ENCODE data around the gene GFOD2.

Gene GFOD2

GRCh38 chr16:67672306-67672705 is 46.8 kb downstream of the GFOD2 start:
- DNase-seq (ENCODE audit: low spot score), result no peak

GRCh38 chr16:67669499-67670101 is 49.5 kb downstream of the GFOD2 start:
- no peak for DNase-seq (ENCODE audit: low spot score)

GRCh38 chr16:67668495-67669157 is 50.5 kb downstream of the GFOD2 start:
- DNase-seq (ENCODE audit: low spot score), result no peak

- DNase-seq (ENCODE audit: low spot score), result peak; percentile 88
These were observed 51.2 kb downstream of the GFOD2 start for GRCh38 chr16:67667817-67668494.

- DNase-seq (ENCODE audit: low spot score), result no peak
These were observed 51.7 kb downstream of the GFOD2 start for GRCh38 chr16:67667453-67667816.

GRCh38 chr16:67666559-67667452 is 52.3 kb downstream of the GFOD2 start, which contains the start of the genes C16orf86 and ENKD1:
TSS of gene C16orf86 (plus strand) at chr16:67666814. CDS start at chr16:67666971, 157 bp downstream.
TSS of gene ENKD1 (minus strand) at chr16:67666750. CDS start at chr16:67666442, 308 bp downstream.
- peak; percentile 94 for DNase-seq (ENCODE audit: low spot score)

GRCh38 chr16:67666032-67666551 is 53.0 kb downstream of the GFOD2 start:
- DNase-seq (ENCODE audit: low spot score), result peak; percentile 82

- no peak for DNase-seq (ENCODE audit: low spot score)
These were observed 53.5 kb downstream of the GFOD2 start for GRCh38 chr16:67665598-67665997.

GRCh38 chr16:67664871-67665270 is 54.2 kb downstream of the GFOD2 start:
- no peak for DNase-seq (ENCODE audit: low spot score)

GRCh38 chr16:67664258-67664657 is 54.9 kb downstream of the GFOD2 start:
- no peak for DNase-seq (ENCODE audit: low spot score)

GRCh38 chr16:67663877-67664222 is 55.3 kb downstream of the GFOD2 start:
- no peak for DNase-seq (ENCODE audit: low spot score)

GRCh38 chr16:67663151-67663876 is 55.8 kb downstream of the GFOD2 start:
- peak; percentile 68 for DNase-seq (ENCODE audit: low spot score)

- DNase-seq (ENCODE audit: low spot score), result no peak
These were observed 56.5 kb downstream of the GFOD2 start for GRCh38 chr16:67662653-67663010.

GRCh38 chr16:67661886-67662652 is 57.0 kb downstream of the GFOD2 start:
- DNase-seq (ENCODE audit: low spot score), result no peak

GRCh38 chr16:67661101-67661761 is 57.9 kb downstream of the GFOD2 start:
- DNase-seq (ENCODE audit: low spot score), result peak; percentile 69

GRCh38 chr16:67660564-67661028 is 58.5 kb downstream of the GFOD2 start, which contains the start of gene PARD6A:
TSS of gene PARD6A (plus strand) at chr16:67660960. CDS start at chr16:67661039, 79 bp downstream.
- DNase-seq (ENCODE audit: low spot score), result peak; percentile 94

GRCh38 chr16:67659675-67660563 is 59.2 kb downstream of the GFOD2 start, which contains the start of gene ACD:
TSS of gene ACD (minus strand) at chr16:67660260. CDS start at chr16:67660220, 40 bp downstream.
- peak; percentile 95 for DNase-seq (ENCODE audit: low spot score)

GRCh38 chr16:67658849-67659674 is 60.1 kb downstream of the GFOD2 start:
- DNase-seq (ENCODE audit: low spot score), result no peak

All from ecto neural progenitor cell (in vitro differentiated cells).